Spleen (tissue), 11 donors: ENCODE results near the gene TTYH1. TPM values are rescaled to one million over a fixed set of nuclear protein-coding genes. Genes with fewer than 3 reads are reported as not detected.

Experiments used
- DNase-seq: peaks from one replicate; pipeline ENCODE4 v3.0.0-alpha.2; 2020
- H3K27ac ChIP-seq, 8 donors: fragments of 200-600 bp; sonication (generic) in 7 of 8; 1 replicate in 4 of 8; 2 replicates in 4 of 8; pipeline versions ENCODE4 v1.5.0 to v1.8.0; 2016 to 2021; ENCODE audit warnings: inconsistent platforms in 4 of 8, mild to moderate bottlenecking in 4 of 8, moderate library complexity in 1 of 8
- H3K27me3 ChIP-seq, 7 donors: fragments of 200-600 bp; sonication (generic) in 6 of 7; replicated peaks in 1 of 7; 1 replicate in 4 of 7; 2 replicates in 3 of 7; pipeline versions ENCODE4 v1.5.0 to v1.8.0; 2016 to 2021; ENCODE audit warnings: inconsistent platforms in 3 of 7, mild to moderate bottlenecking in 1 of 7
- H3K36me3 ChIP-seq, 6 donors: fragments of 200-600 bp; sonication (generic) in 5 of 6; 1 replicate in 4 of 6; 2 replicates in 2 of 6; pipeline versions ENCODE4 v1.5.0 to v1.8.0; 2016 to 2021; ENCODE audit warnings: inconsistent platforms in 2 of 6
- H3K4me1 ChIP-seq, 6 donors: fragments of 200-600 bp; sonication (generic) in 5 of 6; 1 replicate in 3 of 6; 2 replicates in 3 of 6; pipeline versions ENCODE4 v1.5.0 to v1.8.0; 2016 to 2021; ENCODE audit warnings: inconsistent platforms in 3 of 6
- H3K4me3 ChIP-seq, 8 donors: fragments of 200-600 bp; sonication (generic) in 7 of 8; 1 replicate in 4 of 8; 2 replicates in 4 of 8; pipeline versions ENCODE4 v1.5.0 to v1.8.0; 2016 to 2021; ENCODE audit warnings: inconsistent platforms in 4 of 8, mild to moderate bottlenecking in 4 of 8, moderate library complexity in 2 of 8
- H3K9me3 ChIP-seq, 8 donors: fragments of 200-600 bp; sonication (generic) in 7 of 8; 1 replicate in 4 of 8; 2 replicates in 4 of 8; pipeline versions ENCODE4 v1.5.0 to v1.8.0; 2016 to 2021; ENCODE audit warnings: inconsistent platforms in 4 of 8
- POLR2A ChIP-seq, 3 donors: fragments of 450-650 bp; IDR thresholded peaks; one replicate each; pipeline ENCODE4 v1.5.1; 2017; ENCODE audit warnings: antibody characterized with exemption in 3 of 3, mild to moderate bottlenecking in 1 of 3
- POLR2AphosphoS5 ChIP-seq, 3 donors: sonication (generic); formaldehyde crosslinking; IDR thresholded peaks; one replicate each; pipeline ENCODE4 v1.5.1; 2017; ENCODE audit warnings: antibody characterized with exemption in 3 of 3
- WGBS, 5 donors: extraction: QIAGEN DNeasy Blood & Tissue Kit in 3 of 5; methylation state at CpG; one replicate each; pipeline versions ENCODE4 v1.1.5 to v1.1.7; 2013 to 2018; 5-methylcytosine and 5-hydroxymethylcytosine counted together
- intact Hi-C: fragments of 100-400 bp; cut with DNase I; formaldehyde crosslinking; loops from one replicate; pipeline ENCODE4 v1.15.0; 2023; ENCODE audit warnings: low total_unique reads
- polyA plus RNA-seq, 3 donors: library from polyadenylated mRNA; stranded (reverse); fragments of 200-250 nt; gene quantifications; one replicate each; pipeline ENCODE4 v1.2.1, GENCODE V29; 2013
- total RNA-seq, 7 donors: library from RNA; depleted of rRNA in 3 of 7; stranded (reverse); fragments of >200 nt in 3 of 7; fragmentation: NEBNext Ultra II Directional in 4 of 7; extraction: Animal tissue kit (Norgen Biotek cat#: 25700) in 4 of 7; gene quantifications; one replicate each; pipeline versions ENCODE4 v1.1.0 to v1.2.1, GENCODE V29; 2016 to 2021
- TF ChIP-seq, protein P1 (sequence below), 11 experiments: fragments of 200-600 bp in 7 of 11; fragments of 450-650 bp in 4 of 11; sonication (generic) in 4 of 11; IDR thresholded peaks in 8 of 11; conservative IDR thresholded peaks in 3 of 11; 1 replicate in 7 of 11; 2 replicates in 4 of 11; pipeline versions ENCODE4 v1.4.0 to v1.8.0; 2016 to 2021; ENCODE audit warnings: antibody characterized with exemption in 11 of 11, inconsistent platforms in 4 of 11, mild to moderate bottlenecking in 1 of 11
- donor health status: healthy with polysubstance abuse.
- donor health status: DM: no; HTN: no; CAD: no; lungs with moderate emphysema.
- donor health status: DM: no; HTN: no; CAD: no.
- donor health status: Bipolar disorder and iron deficiency.
- donor health status: healthy.
- donor health status: DM: no; HTN: no; CAD: no.
- donor health status: DM: yes; HTN: yes; CAD: no.

TTYH1 gene
- total and polyA plus RNA-seq, 10 donors = 0.97 to 3.5 (median 1.2) TPM

DNA sequence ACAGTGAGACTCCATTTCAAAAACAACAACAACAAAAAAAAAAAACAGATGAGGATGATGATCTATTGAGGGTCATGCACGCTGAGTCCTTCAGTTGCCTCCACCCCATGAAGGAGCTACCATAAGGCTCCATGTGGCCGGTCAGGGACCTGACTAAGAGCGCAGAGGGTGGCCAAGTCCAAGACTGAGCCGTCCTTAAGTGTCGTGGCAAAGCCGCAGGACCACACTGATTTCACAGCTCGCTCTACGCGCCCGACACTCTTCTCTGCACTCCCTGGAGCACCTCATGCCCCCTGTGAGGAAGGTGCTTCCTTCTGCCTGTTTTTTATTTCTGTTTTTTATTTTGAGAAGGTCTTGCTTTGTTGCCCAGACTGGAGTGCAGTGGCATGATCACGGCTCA lies 12.3 kb downstream of the TTYH1 start:
- H3K9me3 ChIP-seq = no peaks in the 10 kb centered on the region
- intact Hi-C loops = no loop called here
- H3K4me3 ChIP-seq = no peak overlapping the region
- no peaks in the 10 kb centered on the region for H3K36me3 ChIP-seq
- peaks cover 0 to 85% (median 42%) of the 10 kb centered on the region in 7 donors for H3K27me3 ChIP-seq
- no peak for DNase-seq
- peaks cover 0 to 20% (median 13%) of the 10 kb centered on the region in 6 donors for H3K4me1 ChIP-seq
- WGBS, 5 donors = 84 to 87% (median 87%) methylated on average over 11 of the region's 11 CpGs
- no peak overlapping the region for H3K27ac ChIP-seq
- TF ChIP-seq, protein P1, sequence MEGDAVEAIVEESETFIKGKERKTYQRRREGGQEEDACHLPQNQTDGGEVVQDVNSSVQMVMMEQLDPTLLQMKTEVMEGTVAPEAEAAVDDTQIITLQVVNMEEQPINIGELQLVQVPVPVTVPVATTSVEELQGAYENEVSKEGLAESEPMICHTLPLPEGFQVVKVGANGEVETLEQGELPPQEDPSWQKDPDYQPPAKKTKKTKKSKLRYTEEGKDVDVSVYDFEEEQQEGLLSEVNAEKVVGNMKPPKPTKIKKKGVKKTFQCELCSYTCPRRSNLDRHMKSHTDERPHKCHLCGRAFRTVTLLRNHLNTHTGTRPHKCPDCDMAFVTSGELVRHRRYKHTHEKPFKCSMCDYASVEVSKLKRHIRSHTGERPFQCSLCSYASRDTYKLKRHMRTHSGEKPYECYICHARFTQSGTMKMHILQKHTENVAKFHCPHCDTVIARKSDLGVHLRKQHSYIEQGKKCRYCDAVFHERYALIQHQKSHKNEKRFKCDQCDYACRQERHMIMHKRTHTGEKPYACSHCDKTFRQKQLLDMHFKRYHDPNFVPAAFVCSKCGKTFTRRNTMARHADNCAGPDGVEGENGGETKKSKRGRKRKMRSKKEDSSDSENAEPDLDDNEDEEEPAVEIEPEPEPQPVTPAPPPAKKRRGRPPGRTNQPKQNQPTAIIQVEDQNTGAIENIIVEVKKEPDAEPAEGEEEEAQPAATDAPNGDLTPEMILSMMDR (IDR thresholded peaks at IDR 0.05 in 8 of 11, conservative IDR thresholded peaks at IDR 0.05 in 3 of 11) = no peak
- TF ChIP-seq POLR2AphosphoS5 (IDR thresholded peaks at IDR 0.05) (no peak), POLR2A (IDR thresholded peaks at IDR 0.05) (no peak)

DNA sequence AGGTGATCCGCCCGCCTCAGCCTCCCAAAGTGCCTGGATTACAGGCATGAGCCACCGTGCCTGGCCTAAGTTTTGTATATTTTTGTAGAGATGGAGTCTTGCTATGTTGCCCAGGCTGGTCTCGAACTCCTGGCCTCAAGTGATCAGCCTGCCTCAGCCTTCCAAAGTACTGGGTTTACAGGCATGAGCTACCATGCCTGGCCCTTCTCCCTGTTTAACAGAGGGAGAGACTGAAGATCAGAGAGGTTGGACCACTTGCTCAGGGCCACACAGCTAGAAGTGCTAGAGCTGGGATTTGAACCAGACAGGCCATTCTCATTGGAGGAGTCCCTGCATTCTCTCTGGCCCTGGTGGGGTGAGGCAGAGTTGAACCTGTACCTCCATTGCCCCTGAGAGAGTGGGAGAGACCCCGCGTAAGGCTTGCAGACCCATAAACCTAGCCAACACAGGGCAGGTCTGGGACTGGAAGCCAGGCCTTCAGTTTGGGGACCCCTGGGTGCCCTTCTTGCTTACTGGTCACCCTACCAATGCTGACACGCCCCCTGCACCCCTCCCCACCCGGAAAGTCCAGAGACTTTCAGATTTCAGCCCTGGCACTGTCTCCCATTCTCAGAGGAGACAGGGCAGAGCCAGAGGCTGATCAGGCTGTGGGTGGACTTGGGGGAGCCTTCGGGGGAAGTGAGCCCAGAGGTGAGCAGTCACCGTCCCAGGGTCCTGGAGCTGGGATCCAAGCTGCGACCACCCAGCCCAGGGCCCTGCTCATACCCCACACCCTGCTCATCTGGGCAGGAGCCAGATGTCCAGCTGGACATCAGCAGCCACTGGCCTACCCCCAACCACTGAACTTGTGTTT lies 13.3 kb downstream of the TTYH1 start:
- Histone ChIP-seq H3K27ac (no peak overlapping the region), H3K4me1 (peaks cover 0 to 20% (median 13%) of the 10 kb centered on the region in 6 donors), H3K36me3 (no peaks in the 10 kb centered on the region), H3K27me3 (peaks cover 0 to 79% (median 42%) of the 10 kb centered on the region in 7 donors), H3K4me3 (no peak overlapping the region), H3K9me3 (no peaks in the 10 kb centered on the region)
- no peak for TF ChIP-seq POLR2AphosphoS5 (IDR thresholded peaks at IDR 0.05)
- no peak for TF ChIP-seq POLR2A (IDR thresholded peaks at IDR 0.05)
- TF ChIP-seq, protein P1 (IDR thresholded peaks at IDR 0.05 in 8 of 11, conservative IDR thresholded peaks at IDR 0.05 in 3 of 11) = no peak
- intact Hi-C loops = no loop called here
- 82 to 90% (median 84%) methylated on average over 6 to 11 of the region's 11 CpGs for WGBS, 5 donors
- DNase-seq = no peak

DNA sequence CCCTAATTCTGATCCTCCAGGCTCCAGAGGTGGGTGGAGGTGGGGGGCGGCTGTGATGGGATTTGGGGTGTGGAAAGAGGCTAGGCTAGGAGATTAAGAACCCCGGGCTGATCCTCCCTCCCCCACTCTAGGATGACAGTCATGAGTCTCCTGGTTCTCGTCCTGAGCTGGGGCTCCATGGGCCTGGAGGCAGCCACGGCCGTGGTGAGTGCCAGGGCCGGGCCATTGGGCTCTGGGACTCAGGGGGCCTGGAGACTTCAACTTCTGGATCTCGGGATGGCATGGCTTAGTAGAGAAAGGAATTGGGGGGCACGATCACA lies 13.9 kb downstream of the TTYH1 start:
- no peak overlapping the region for H3K27ac ChIP-seq
- peaks cover 0 to 74% (median 42%) of the 10 kb centered on the region in 7 donors for H3K27me3 ChIP-seq
- no peaks in the 10 kb centered on the region for H3K36me3 ChIP-seq
- intact Hi-C loops = no loop called here
- 63 to 74% (median 69%) methylated on average over 5 to 8 of the region's 8 CpGs for WGBS, 5 donors
- no peak for DNase-seq
- TF ChIP-seq, protein P1 (IDR thresholded peaks at IDR 0.05 in 8 of 11, conservative IDR thresholded peaks at IDR 0.05 in 3 of 11) = no peak
- no peak for TF ChIP-seq POLR2A (IDR thresholded peaks at IDR 0.05)
- no peak for TF ChIP-seq POLR2AphosphoS5 (IDR thresholded peaks at IDR 0.05)
- no peak overlapping the region for H3K4me3 ChIP-seq
- no peaks in the 10 kb centered on the region for H3K9me3 ChIP-seq
- peaks cover 0 to 23% (median 13%) of the 10 kb centered on the region in 6 donors for H3K4me1 ChIP-seq

DNA sequence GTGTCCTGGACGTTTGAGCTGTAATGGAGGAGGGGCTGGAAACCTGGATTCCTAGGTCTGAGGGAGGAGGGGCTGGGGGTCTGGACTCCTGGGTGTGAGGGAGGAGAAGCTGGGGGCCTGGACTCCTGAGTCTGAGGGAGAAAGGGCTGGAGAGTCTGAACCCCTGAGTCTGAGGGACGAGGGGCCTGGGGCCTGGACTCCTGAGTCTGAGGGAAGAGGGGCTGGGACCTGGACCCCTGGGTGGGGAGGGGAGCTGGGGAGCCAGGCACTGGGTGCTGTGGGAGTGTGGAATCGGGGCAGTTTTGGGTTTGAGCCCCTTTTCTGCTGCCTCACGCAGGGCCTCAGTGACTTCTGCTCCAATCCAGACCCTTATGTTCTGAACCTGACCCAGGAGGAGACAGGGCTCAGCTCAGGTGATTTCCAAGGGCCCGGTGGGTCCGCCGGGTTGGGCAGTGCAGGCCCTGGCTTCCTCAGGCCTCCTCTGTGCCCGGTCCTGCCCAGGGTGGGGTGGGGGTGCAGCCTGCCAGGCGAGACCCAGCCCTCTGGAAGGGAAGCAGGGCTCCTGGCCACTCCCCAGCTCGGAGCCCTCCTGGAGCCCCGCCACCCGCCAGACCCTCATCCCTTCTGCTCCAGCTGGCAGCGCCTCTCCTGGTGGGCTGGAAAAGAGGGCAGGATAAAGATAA lies 14.4 kb downstream of the TTYH1 start:
- no peak overlapping the region for H3K4me3 ChIP-seq
- WGBS, 5 donors = 44 to 67% (median 60%) methylated on average over 8 to 13 of the region's 13 CpGs
- H3K4me1 ChIP-seq = peaks cover 0 to 29% (median 15%) of the 10 kb centered on the region in 6 donors
- H3K27ac ChIP-seq = no peak overlapping the region
- peaks cover 0 to 68% (median 40%) of the 10 kb centered on the region in 7 donors for H3K27me3 ChIP-seq
- no peaks in the 10 kb centered on the region for H3K9me3 ChIP-seq
- intact Hi-C loops = no loop called here
- TF ChIP-seq POLR2AphosphoS5 (IDR thresholded peaks at IDR 0.05) = peak in 1 of 3 donors; percentile 47
- TF ChIP-seq, protein P1 (IDR thresholded peaks at IDR 0.05 in 8 of 11, conservative IDR thresholded peaks at IDR 0.05 in 3 of 11) = no peak
- no peaks in the 10 kb centered on the region for H3K36me3 ChIP-seq
- no peak for DNase-seq
